Right cardiac atrium (tissue), 5 donors: ENCODE data around the gene YPEL5. TPM values are rescaled to one million over a fixed set of nuclear protein-coding genes. Genes with fewer than 3 reads are reported as not detected.
"Not testable (repeated sequence)": the region's sequence is repeated elsewhere in the genome, so short reads cannot be mapped to it uniquely, and the experiment has no call there.

Source experiments
- ATAC-seq, 2 donors: fragments of 200-7000 bp; cut with Tn5 transposase; one replicate each; pipeline versions ENCODE4 v1.8.0 to v1.9.1; 2020; ENCODE audit warnings: moderate library complexity in 2 of 2, mild to moderate bottlenecking in 1 of 2
- DNase-seq, 3 donors: peaks; one replicate each; pipeline ENCODE4 v3.0.0-alpha.2; 2020
- H3K27ac ChIP-seq: one replicate; pipeline ENCODE4 v1.5.1; 2013; ENCODE audit warnings: mild to moderate bottlenecking, low read length, control low read depth, moderate library complexity
- H3K27me3 ChIP-seq: one replicate; pipeline ENCODE4 v1.6.1; 2013; ENCODE audit not compliant: control insufficient read depth, insufficient read depth
- H3K4me1 ChIP-seq: one replicate; pipeline ENCODE4 v1.6.1; 2013; ENCODE audit warnings: low read length; ENCODE audit not compliant: control insufficient read depth, insufficient read depth
- H3K4me3 ChIP-seq: one replicate; pipeline ENCODE4 v1.5.1; 2013; ENCODE audit warnings: low read length, control low read depth
- H3K9me3 ChIP-seq: one replicate; pipeline ENCODE4 v1.6.1; 2013; ENCODE audit warnings: low read length; ENCODE audit not compliant: control insufficient read depth
- WGBS: extraction: QIAGEN DNeasy Blood & Tissue Kit; methylation state at CpG from one replicate; pipeline ENCODE4 v1.1.7; 2013; 5-methylcytosine and 5-hydroxymethylcytosine counted together
- intact Hi-C, 4 donors: fragments of 100-400 bp; cut with DNase I; formaldehyde crosslinking; loops; one replicate each; pipeline versions ENCODE4 v1.11.0 to v1.14.0; 2022 to 2023
- polyA plus RNA-seq: library from polyadenylated mRNA; stranded (reverse); fragments of 200-250 nt; gene quantifications from one replicate; pipeline ENCODE4 v1.2.3, GENCODE V29; 2013
- total RNA-seq, 4 donors: library from RNA; stranded (reverse); fragmentation: NEBNext Ultra II Directional; extraction: Animal tissue kit (Norgen Biotek cat#: 25700); gene quantifications; one replicate each; pipeline ENCODE4 v1.2.1, GENCODE V29; 2021
- donor health status: healthy with polysubstance abuse.
- donor health status: DM: no; HTN: yes; CAD: no.
- donor health status: DM: no; HTN: no; CAD: no.
- donor health status: DM: no; HTN: yes; CAD: no; lungs with severe emphysema.
- donor health status: DM: yes; HTN: yes; CAD: no.

YPEL5 gene
- total and polyA plus RNA-seq, 5 donors: 49.5 to 71.7 (median 59.5) TPM

DNA sequence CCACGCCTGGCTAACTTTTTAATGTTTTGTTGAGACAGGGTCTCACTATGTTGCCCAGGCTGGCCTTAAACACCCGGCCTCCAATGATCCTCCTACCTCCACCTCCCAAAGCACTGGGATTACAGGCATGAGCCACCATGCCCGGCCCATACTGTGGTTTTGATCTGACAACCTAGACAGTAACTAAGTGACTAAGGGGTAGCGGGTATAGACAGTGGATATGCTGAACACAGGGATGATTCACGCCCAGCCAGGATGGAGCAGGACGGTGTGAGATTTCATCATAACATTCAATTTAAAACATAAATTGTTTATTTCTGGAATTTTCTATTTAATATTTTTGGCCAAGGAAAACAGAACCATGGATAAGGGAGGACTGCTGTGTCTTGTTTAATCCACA, 36.0 kb upstream of the YPEL5 start:
- Histone ChIP-seq H3K27ac (no peak overlapping the region), H3K4me1 (no peaks in the 10 kb centered on the region), H3K4me3 (no peak overlapping the region), H3K9me3 (no peaks in the 10 kb centered on the region), H3K27me3 (no peaks in the 10 kb centered on the region)
- no peak for DNase-seq
- 83% methylated on average over 6 of the region's 6 CpGs for WGBS
- ATAC-seq: no peak
- intact Hi-C loops: no loop called here

GRCh38 chr2:30111186-30111585, 35.6 kb upstream of the YPEL5 start:
- intact Hi-C loops, H3K9me3 ChIP-seq, H3K27me3 ChIP-seq, H3K4me3 ChIP-seq, DNase-seq, H3K4me1 ChIP-seq, ATAC-seq, H3K27ac ChIP-seq: not testable (repeated sequence)
- 56% methylated on average over 19 of the region's 19 CpGs for WGBS

DNA sequence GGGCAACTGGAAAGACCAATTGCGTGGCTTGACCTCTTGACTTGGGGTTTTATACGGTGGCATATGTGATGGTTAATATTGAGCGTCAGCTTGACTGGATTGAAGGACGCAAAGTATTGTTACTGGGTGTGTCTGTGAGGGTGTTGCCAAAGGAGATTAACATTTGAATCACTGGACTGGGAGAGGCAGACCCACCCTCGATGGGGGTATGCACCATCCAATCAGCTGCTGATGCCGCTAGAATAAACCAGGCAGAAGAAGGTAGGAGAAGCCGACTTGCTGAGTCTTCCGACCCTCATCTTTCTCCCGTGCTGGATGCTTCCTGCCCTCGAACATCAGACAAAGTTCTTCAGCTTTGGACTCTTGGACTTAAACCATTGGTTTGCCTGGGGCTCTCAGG, 34.2 kb upstream of the YPEL5 start:
- Histone ChIP-seq H3K9me3 (no peaks in the 10 kb centered on the region), H3K27ac (no peak overlapping the region), H3K4me3 (no peak overlapping the region), H3K4me1 (no peaks in the 10 kb centered on the region), H3K27me3 (no peaks in the 10 kb centered on the region)
- ATAC-seq: no peak
- no peak for DNase-seq
- WGBS: 84% methylated on average over 10 of the region's 10 CpGs
- intact Hi-C loops: no loop called here

- Histone ChIP-seq H3K27ac (no peak overlapping the region), H3K9me3 (no peaks in the 10 kb centered on the region), H3K27me3 (no peaks in the 10 kb centered on the region), H3K4me3 (no peak overlapping the region), H3K4me1 (no peaks in the 10 kb centered on the region)
- intact Hi-C loops: no loop called here
- peak in 1 of 2 donors; percentile 41 for ATAC-seq
- DNase-seq: no peak
- 72% methylated on average over 5 of the region's 5 CpGs for WGBS
Measured at GRCh38 chr2:30113617-30114293, 33.1 kb upstream of the YPEL5 start.

DNA sequence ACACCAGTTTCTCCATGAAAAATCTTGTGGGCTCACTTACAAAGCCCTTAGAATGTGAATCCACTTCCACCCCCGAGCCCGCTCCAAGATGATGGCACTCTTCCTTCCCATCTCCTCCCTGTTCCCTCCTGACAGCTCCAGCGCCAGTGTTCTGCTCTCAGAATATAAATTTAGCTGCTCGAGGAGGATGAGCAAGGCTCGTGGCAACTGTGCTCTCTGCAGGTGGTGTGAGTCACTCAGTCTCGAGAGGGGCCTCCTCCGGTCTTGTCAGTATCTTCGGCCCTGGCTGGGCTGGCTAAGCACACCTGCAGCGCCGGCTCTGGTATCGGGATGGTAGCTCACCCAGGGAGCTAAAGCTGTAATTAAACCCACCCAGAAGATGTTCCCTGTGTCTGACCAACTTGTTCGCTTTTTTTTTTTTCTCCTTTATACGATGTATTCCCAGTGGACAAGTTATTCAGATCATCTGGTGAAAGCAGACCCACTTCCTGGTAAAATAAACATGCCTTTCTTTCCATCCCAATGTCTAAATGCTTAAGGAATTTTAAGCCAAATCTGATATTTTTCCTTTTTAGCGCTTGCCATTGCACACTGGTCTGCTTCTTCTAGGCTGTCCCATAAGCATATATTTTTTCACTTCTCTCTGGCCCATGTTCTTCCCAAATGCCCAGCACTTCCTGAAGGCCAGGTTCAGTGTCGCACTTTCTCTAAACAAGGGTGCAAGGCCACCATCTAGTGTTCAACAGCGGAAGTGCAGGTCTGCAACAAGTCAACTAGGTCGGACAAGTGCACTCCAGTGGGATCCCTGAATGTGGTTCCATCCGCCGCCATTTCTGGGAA, 31.4 kb upstream of the YPEL5 start:
- intact Hi-C loops: no loop called here
- no peak overlapping the region for H3K4me3 ChIP-seq
- ATAC-seq: peak; percentile 80 to 82
- peak; percentile 77 to 90 (median 86) for DNase-seq
- H3K4me1 ChIP-seq: no peaks in the 10 kb centered on the region
- H3K27me3 ChIP-seq: no peaks in the 10 kb centered on the region
- no peak overlapping the region for H3K27ac ChIP-seq
- WGBS: 49% methylated on average over 19 of the region's 19 CpGs
- no peaks in the 10 kb centered on the region for H3K9me3 ChIP-seq

DNA sequence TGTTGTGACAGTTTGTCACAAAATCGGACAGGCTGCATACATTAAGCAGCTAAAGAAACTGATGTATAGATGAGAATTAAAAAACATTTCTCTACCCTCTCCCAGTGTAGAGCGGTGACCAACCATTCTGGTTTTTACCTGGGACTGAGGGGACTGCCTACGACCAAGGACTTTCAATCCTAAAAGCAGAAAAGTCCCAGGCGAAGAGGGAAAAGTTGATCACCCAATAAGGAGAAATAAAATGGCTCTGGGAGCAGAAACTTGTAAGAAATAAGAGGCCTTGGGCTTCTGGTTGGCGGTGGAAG, 30.9 kb upstream of the YPEL5 start:
- intact Hi-C loops: no loop called here
- Histone ChIP-seq H3K4me1 (no peaks in the 10 kb centered on the region), H3K27ac (no peak overlapping the region), H3K4me3 (no peak overlapping the region), H3K9me3 (no peaks in the 10 kb centered on the region), H3K27me3 (no peaks in the 10 kb centered on the region)
- WGBS: 68% methylated on average over 5 of the region's 5 CpGs
- DNase-seq: no peak
- ATAC-seq: no peak

DNA sequence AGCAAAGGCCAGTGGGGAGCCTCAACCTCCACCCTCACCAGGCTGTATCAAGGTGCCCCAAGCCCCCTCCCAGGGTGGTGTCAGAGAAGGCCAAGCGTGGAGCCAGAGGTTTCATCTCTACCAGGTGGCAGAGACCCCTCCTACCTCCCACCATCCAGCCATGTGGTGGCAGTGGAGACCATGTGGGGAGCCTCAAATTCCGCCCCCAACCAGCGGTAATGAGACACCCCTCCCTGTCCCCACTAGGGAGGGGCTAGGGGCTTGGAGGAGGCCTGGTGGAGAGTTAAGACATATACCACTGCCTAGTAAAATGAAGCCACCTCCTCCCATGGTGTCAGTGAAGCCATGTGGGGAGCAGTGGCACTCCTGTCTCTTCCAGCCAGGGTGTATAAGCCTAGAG, 24.4 kb upstream of the YPEL5 start:
- DNase-seq (no peak), ATAC-seq (no peak)
- intact Hi-C loops: no loop called here
- no peak overlapping the region for H3K4me3 ChIP-seq
- WGBS: 81% methylated on average over 3 of the region's 3 CpGs
- H3K4me1 ChIP-seq: no peaks in the 10 kb centered on the region
- H3K27me3 ChIP-seq: no peaks in the 10 kb centered on the region
- H3K9me3 ChIP-seq: no peaks in the 10 kb centered on the region
- H3K27ac ChIP-seq: no peak overlapping the region

DNA sequence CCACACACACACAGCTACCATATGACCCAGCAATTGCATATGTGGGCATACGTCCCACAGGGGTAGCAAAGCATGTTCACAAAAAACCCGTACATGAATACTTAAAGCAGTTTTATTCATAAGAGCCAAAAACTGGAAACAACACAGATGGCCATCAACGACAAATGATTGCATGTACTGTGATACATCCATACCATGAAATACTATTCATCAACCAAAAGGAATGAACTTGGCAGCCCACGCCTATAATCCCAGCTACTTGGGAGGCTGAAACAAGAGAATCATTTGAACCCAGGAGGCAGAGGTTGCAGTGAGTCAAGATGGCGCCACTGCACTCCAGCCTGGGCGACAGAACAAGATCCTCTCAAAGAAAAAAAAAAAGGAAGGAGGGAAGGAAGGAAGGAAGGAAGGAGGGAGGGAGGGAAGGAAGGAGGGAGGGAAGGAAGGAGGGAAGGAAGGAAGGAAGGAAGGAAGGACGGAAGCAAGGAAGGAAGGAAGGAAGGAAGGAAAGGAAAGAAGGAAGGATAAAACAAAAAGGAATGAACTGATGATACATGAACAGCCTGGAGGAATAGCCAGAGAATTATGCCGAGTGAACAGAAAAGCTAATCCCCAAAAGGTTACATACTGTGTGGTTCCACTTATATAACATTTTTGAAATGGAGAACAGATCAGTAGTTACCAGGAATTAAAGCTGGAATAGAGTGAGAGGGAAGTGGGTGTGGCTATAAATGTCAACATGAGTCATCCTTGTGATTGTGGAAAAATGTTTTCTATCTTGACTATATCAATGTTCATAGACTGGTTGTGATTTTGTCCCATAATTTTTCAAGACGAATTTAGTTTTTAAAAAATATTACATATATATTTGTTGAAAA, 19.6 kb upstream of the YPEL5 start:
- Histone ChIP-seq H3K27ac (no peak overlapping the region), H3K9me3 (no peaks in the 10 kb centered on the region), H3K4me1 (no peaks in the 10 kb centered on the region), H3K4me3 (no peak overlapping the region), H3K27me3 (no peaks in the 10 kb centered on the region)
- 80% methylated on average over 9 of the region's 9 CpGs for WGBS
- intact Hi-C loops: no loop called here
- no peak for ATAC-seq
- no peak for DNase-seq

DNA sequence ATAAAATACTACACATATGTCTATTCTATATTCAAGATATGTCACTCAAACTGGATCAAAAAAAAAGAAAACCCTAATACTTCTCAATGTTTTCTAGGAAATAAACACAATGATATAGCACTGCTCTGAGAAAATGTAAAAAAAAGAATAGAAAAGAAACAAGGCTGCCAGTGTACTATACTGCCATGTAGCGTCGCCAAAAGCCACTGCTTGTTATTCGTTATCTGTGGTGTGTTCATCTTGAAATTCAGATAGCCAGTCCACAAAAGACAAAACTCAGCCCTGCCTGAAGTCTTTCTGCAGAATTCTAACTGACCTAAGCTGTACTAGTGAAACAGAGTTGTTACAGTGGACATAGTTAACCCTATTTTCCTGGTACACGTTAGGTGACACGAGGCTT, 12.2 kb upstream of the YPEL5 start:
- intact Hi-C loops: no loop called here
- ATAC-seq: no peak
- WGBS: 60% methylated on average over 5 of the region's 5 CpGs

GRCh38 chr2:30135541-30135940, 11.3 kb upstream of the YPEL5 start:
- Histone ChIP-seq H3K27me3 (no peaks in the 10 kb centered on the region), H3K9me3 (no peaks in the 10 kb centered on the region), H3K4me1 (no peaks in the 10 kb centered on the region), H3K4me3 (no peak overlapping the region), H3K27ac (no peak overlapping the region)
- intact Hi-C loops: no loop called here
- 61% methylated on average over 3 of the region's 3 CpGs for WGBS
- DNase-seq: no peak
- ATAC-seq: no peak

More for the DNA sequence above, 12.2 kb upstream of the YPEL5 start:
- no peak for DNase-seq
- Histone ChIP-seq H3K4me1 (no peaks in the 10 kb centered on the region), H3K4me3 (no peak overlapping the region), H3K27me3 (no peaks in the 10 kb centered on the region), H3K27ac (no peak overlapping the region), H3K9me3 (no peaks in the 10 kb centered on the region)
